Esophagus muscularis mucosa (tissue), 4 donors: Measurements from ENCODE around the gene SALL3.

ENCODE experiments used
- CTCF ChIP-seq, 3 experiments: fragments of 200-600 bp in 2 of 3; fragments of 450-650 bp in 1 of 3; sonication (generic) in 2 of 3; IDR thresholded peaks; one replicate each; pipeline ENCODE4 v1.5.1; 2017 to 2019; ENCODE audit warnings: antibody characterized with exemption in 3 of 3, mild to moderate bottlenecking in 2 of 3, moderate library complexity in 1 of 3
- EP300 ChIP-seq: sonication (generic); formaldehyde crosslinking; IDR thresholded peaks from one replicate; pipeline ENCODE4 v1.6.1; 2017; ENCODE audit warnings: antibody characterized with exemption
- POLR2A ChIP-seq: fragments of 450-650 bp; IDR thresholded peaks from one replicate; pipeline ENCODE4 v1.6.1; 2017; ENCODE audit warnings: antibody characterized with exemption, moderate library complexity, mild to moderate bottlenecking, low read depth
- POLR2AphosphoS5 ChIP-seq, 2 donors: sonication (generic); formaldehyde crosslinking; IDR thresholded peaks; one replicate each; pipeline ENCODE4 v1.6.1; 2017; ENCODE audit warnings: antibody characterized with exemption in 2 of 2

DNA sequence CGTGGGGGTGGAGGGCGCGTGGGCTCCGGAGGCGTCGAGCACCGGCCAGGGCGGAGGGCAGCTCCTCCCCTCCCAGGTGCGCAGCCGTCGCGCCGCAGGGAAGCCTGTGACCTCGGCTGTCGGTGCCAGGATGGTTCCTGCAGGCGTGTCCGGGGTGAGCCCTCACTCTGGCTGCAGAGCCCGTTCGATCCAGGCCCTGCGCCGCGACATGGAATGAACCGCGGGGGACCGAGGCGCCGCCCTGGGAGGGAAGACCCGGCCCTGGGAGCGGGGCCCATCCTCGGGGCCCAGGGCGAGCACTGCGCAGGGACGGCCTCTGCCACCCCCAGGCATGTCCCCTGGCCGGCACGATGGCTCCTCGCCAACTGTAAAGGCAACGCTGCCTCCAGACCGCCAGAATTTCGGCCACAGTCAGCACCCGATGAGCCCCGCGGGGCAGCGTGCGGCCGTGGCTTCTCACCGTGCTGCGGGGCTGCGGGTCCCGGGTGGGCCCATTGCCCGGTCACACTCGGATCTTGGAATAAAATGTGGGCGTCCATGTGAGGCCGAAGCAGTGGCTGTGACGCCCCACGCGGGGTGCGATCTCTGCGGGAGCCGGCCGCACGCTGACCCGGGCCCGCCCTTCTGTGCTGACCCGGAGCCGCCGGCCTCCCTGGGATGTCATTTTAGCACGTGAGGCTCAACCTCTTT lies 26.6 kb downstream of the SALL3 start:
- TF ChIP-seq EP300 = no peak
- no peak for TF ChIP-seq CTCF (IDR thresholded peaks at IDR 0.05)
- TF ChIP-seq POLR2AphosphoS5 (IDR thresholded peaks at IDR 0.05) = no peak
- TF ChIP-seq POLR2A = no peak
